Activated CD4-positive, CD25-positive, alpha-beta regulatory T cell (primary cell): Measurements from ENCODE around the gene DUSP15.

Experiments used
- DNase-seq, 4 experiments: peaks; one replicate each; lab custom pipeline; 2025; lab: John Stamatoyannopoulos, UW

Gene DUSP15

DNA sequence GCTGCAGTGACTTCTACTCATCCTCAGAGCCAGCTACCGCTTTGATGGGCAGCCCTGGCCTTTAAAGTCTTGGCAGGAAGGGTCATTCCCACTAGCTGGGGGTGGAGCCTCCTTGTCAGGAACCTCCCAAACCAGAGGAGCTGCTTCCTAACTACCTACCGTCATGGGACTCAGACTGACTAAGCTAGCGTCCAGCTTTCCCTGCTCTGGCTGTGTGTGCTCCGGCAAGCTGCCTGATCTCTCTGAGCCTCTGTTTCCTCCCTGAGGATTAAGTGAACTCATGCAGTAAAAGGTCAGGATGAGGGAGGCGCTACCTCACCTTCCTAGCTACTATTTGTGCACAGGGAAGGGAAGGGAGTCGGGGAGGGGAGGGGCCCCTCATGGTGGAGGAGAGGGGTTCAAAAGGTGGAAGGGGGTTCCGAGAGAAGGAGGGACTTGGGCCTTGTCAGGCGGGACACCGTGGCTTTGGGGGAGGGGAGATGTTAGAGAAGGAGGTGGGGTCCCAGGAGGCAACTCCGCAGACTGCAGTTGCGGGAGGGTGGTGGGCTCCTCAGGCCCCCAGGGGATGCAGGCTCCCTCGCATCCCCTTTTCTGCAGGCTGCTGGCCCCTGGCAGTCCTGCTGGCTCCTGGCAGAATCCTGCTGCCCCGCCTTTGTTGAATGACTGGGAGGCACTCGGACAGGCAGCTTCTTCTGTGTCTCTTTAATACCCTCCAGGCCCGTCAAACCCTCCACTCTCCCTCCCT lies 9.8 kb downstream of the DUSP15 start:
- no peak for DNase-seq

DNA sequence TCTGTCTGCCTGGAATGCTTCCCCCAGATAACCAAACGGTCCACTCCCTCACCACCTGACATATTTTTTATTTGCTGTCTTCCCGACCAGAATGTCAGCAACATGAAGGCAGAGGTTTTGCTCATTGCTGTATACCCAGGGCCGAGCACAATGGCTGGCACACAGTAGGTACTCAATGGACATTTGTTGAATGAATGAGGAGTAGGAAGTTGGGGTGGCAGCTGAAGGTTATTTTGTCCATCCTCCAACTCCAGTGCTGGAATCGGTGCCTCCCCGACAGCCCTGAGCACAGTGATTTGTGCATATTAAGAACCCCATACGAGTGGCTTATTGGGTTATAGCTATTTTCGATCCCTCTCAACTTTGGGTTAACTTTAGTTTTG lies 10.3 kb downstream of the DUSP15 start:
- DNase-seq, result no peak

- DNase-seq, result no peak
Measured at GRCh38 chr20:31859266-31859997, 10.9 kb downstream of the DUSP15 start.

GRCh38 chr20:31858760-31859083 lies 11.6 kb downstream of the DUSP15 start:
- no peak for DNase-seq

GRCh38 chr20:31857861-31858759 lies 12.2 kb downstream of the DUSP15 start:
- DNase-seq, result no peak

GRCh38 chr20:31856516-31856915 lies 13.8 kb downstream of the DUSP15 start:
- no peak for DNase-seq

DNA sequence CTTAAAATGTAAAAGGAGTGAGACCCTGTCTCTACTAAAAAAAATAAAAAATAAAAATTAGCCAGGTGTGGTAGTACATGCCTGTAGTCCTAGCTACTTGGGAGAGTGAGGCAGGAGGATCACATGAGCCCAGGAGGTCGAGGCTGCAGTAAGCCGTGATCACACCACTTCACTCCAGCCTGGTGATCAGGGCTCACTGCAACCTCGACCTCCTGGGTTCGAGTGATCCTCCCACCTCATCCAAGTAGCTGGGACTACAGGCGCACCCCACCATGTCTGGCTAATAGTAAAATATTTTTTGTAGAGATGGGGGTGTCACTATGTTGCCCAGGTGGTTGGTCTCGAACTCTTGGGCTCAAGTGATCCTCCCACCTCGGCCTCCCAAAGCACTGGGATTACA lies 16.8 kb downstream of the DUSP15 start:
- DNase-seq, result no peak

GRCh38 chr20:31851240-31851955 lies 18.9 kb downstream of the DUSP15 start:
- no peak for DNase-seq

GRCh38 chr20:31849306-31849930 lies 20.9 kb downstream of the DUSP15 start:
- DNase-seq, result no peak

DNA sequence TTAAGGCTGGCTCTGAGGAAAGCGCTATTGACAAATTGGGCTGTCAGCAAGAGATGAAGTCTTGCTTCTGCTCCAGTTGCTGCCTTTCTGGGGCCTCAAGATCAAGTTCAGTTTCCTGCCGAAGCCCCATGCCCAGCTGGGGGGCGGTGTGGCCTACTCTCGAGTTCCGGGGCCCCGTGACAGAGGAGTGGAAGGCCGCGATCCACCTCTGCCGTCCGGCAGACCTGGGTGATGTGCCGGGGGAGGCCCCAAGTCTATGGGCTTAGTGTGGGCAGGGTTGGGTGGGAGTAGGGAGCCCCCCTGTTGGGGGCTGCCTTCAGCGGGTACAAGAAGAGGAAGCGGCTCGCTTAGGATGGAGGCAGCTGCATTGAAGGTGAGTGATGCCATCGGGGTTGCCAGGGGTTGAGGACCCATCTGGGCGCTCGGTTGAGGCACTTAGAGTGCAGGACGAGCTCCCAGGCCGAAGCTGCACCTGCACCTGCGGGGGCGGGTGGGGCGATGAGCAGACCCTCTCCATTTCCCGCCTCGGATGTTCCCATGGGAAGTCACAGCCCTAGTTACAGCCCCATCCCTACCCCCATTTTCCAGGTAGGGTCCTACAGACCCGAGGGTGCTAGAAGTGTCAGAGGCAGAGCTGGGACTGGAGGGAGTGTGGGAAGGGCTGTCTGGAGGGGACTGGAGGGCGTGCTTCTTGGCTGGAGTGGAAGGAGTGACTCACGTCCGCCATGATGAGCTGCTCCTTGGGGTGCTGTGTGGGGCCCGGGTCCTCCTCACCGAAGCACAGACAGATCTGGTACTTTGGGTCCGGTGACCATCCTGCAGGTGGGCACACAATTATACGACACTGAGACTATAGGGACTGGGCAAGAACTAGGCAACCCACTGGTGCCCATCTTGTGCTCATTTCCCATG lies 22.0 kb downstream of the DUSP15 start:
- no peak for DNase-seq

DNA sequence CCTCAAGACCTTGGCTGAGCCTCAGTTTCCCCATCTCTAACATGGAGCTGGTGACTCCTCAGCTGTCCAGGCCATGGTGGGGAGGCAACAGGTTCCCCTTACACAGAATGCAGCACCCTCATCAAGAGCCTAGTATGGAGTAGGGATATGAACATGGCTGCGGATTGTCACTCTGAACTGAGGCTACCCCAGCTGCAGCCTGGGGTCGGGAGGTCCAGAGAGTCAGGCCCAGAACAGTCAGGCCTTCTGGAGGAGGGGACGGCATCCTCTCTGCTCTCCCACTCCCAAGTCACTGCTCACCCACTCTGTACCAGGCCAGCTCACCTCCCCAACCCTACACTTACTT lies 23.6 kb downstream of the DUSP15 start:
- no peak for DNase-seq

DNA sequence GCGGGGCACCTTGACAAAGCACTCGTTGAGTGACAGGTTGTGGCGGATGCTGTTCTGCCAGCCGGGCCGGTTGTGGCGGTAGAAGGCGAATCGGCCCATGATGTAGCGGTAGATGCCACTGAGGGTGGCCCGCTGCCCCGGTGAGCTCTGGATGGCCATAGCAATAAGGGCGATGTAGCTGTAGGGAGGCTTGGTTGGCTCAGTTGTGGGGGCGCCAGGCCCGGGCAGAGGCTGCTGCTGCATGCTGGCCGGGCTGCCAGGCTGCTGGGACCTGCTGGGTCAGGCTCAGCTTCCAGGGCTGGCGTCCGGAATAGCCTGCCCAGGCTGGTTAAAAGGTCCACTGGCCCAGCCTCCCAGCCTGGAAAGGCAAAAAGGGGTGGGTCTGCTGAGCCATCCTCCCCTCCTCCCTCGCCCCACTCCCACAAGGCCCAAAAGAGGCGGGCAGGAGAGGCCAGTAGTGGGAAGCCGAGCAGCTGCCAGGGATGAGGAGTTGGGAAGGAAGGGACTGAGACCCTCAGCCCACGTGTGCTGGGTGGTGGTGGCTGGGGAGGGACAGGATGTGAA lies 24.9 kb downstream of the DUSP15 start, which contains the start of gene FOXS1:
Gene FOXS1, minus strand, starts transcription at position 305 of the 564 bp plus-strand sequence. Its CDS starts 62 bp downstream, at position 243.
- DNase-seq, result no peak

GRCh38 chr20:31844737-31845299 lies 25.5 kb downstream of the DUSP15 start:
- DNase-seq, result no peak

- no peak for DNase-seq
Measured at GRCh38 chr20:31843881-31844280, 26.4 kb downstream of the DUSP15 start.

GRCh38 chr20:31843288-31843687 lies 27.0 kb downstream of the DUSP15 start:
- DNase-seq, result no peak

DNA sequence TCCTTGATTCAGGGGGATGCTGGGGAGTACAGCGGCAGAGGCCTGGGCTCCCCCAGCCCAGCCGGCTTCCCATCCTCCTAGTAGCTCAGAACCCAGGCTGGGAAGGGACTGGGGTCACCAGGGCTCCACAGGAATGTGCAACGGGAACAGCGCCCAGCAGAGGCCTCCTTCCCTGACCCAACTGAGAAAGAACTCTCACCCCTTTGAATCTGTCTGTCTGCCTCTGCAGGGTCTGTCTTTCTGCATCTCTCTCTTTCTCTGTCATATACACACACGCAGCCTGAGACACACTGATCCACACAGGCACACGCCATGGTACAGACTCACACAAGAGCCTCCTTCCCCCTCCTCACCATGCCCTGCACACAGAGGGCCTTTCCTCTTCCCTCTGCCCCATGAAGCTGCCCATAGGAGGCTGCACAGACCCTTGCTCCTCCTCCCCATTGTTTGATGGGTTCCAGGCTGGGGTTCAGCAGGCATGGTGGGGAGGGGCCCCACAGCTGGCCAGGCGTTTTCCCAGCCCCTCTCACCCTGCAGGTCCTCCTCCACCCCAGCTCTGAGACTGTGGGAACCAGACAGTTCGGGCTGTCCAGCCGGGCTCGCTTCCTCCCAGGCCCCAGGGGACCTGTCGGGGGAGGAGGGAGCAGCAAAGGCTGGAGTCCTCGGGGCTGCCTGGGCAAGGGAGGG lies 27.7 kb downstream of the DUSP15 start:
- no peak for DNase-seq

DNA sequence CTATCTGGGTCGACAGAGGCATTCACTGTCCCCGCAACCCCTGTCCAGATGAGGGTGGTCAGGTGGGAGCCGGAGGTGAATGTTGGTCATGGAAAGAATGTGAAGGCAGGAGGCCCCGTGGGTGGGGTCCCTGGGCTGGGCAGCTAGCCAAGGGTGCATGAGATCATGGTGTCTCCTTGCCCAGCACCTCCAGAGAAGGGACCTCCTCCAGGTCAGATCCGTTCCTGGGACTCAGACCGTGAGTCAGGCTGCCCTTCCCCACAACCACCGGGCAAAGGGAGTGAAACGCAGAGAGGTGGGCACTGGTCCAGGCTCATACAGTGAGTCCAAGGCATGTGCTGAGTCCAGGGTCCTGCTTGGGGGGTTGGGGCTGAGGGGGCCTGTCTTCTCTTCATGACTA lies 28.4 kb downstream of the DUSP15 start:
- no peak for DNase-seq

- DNase-seq, result no peak
Measured at GRCh38 chr20:31840906-31841816, 29.2 kb downstream of the DUSP15 start.
